GM12878 (cell line): ENCODE measurements around the gene LIMS1. TPM values are rescaled to one million over a fixed set of nuclear protein-coding genes. Genes with fewer than 3 reads are reported as not detected.

Experiments
- BCL3 ChIP-seq: IDR thresholded peaks from 2 replicates; pipeline ENCODE4 v1.6.1; 2011; ENCODE audit warnings: borderline replicate concordance, low read depth, mild to moderate bottlenecking, moderate library complexity, low read length; ENCODE audit not compliant: insufficient read depth, poor library complexity, severe bottlenecking
- CHD2 ChIP-seq: IDR thresholded peaks from 2 replicates; pipeline ENCODE4 v1.6.1; 2011; ENCODE audit warnings: low read depth, low read length, improper control_type of control experiment, borderline replicate concordance
- CHD4 ChIP-seq: fragments of 200-600 bp; sonication (generic); IDR thresholded peaks from 2 replicates; pipeline ENCODE4 v1.6.1; 2016; ENCODE audit warnings: mild to moderate bottlenecking
- CREM ChIP-seq: IDR thresholded peaks from 2 replicates; pipeline ENCODE4 v1.6.1; 2014; ENCODE audit warnings: antibody characterized with exemption, low read depth
- E2F4 ChIP-seq: IDR thresholded peaks from 2 replicates; pipeline ENCODE4 v1.6.1; 2012; ENCODE audit warnings: low read depth, low read length, improper control_type of control experiment
- IKZF1 ChIP-seq: fragments of 450-650 bp; conservative IDR thresholded peaks from 2 replicates; pipeline ENCODE4 v1.6.1; 2017; ENCODE audit warnings: antibody characterized with exemption, mild to moderate bottlenecking
- KDM1A ChIP-seq: fragments of 200-600 bp; sonication (generic); IDR thresholded peaks from 2 replicates; pipeline ENCODE4 v1.6.1; 2016; ENCODE audit warnings: borderline replicate concordance
- KLF5 ChIP-seq: fragments of 450-650 bp; IDR thresholded peaks from 2 replicates; pipeline ENCODE4 v1.6.1; 2014; ENCODE audit warnings: mild to moderate bottlenecking; ENCODE audit not compliant: partially characterized antibody
- MYC ChIP-seq: IDR thresholded peaks from 2 replicates; pipeline ENCODE4 v1.6.1; 2011; ENCODE audit warnings: mild to moderate bottlenecking, low read length, moderate library complexity, inconsistent platforms; ENCODE audit not compliant: insufficient read depth, insufficient replicate concordance, insufficient read length, severe bottlenecking
- NFXL1 ChIP-seq: fragments of 450-650 bp; IDR thresholded peaks from 2 replicates; pipeline ENCODE4 v1.6.1; 2017; ENCODE audit warnings: antibody characterized with exemption, mild to moderate bottlenecking, borderline replicate concordance
- NFYB ChIP-seq: IDR thresholded peaks from 2 replicates; pipeline ENCODE4 v1.6.1; 2011; ENCODE audit warnings: low read depth, mild to moderate bottlenecking, low read length, improper control_type of control experiment, moderate library complexity; ENCODE audit not compliant: insufficient read depth
- NR2F1 ChIP-seq: fragments of 450-650 bp; conservative IDR thresholded peaks from 2 replicates; pipeline ENCODE4 v1.6.1; 2017; ENCODE audit warnings: mild to moderate bottlenecking
- PKNOX1 ChIP-seq: fragments of 450-650 bp; IDR thresholded peaks from 2 replicates; pipeline ENCODE4 v1.6.1; 2016; ENCODE audit warnings: mild to moderate bottlenecking
- RB1 ChIP-seq: fragments of 450-650 bp; formaldehyde crosslinking; IDR thresholded peaks from 2 replicates; pipeline ENCODE4 v1.6.1; 2017; ENCODE audit warnings: mild to moderate bottlenecking, borderline replicate concordance
- RFX5 ChIP-seq: IDR thresholded peaks from 2 replicates; pipeline ENCODE4 v1.6.1; 2011; ENCODE audit warnings: low read depth, low read length, improper control_type of control experiment
- SIN3A ChIP-seq: IDR thresholded peaks from 2 replicates; pipeline ENCODE4 v1.6.1; 2012; ENCODE audit warnings: low read depth, low read length, improper control_type of control experiment
- SKIL ChIP-seq: fragments of 450-650 bp; IDR thresholded peaks from 2 replicates; pipeline ENCODE4 v1.6.1; 2017; ENCODE audit warnings: mild to moderate bottlenecking, low read depth, inconsistent platforms; ENCODE audit not compliant: poor library complexity, severe bottlenecking
- TARDBP ChIP-seq: IDR thresholded peaks from 2 replicates; pipeline ENCODE4 v1.6.1; 2016; ENCODE audit warnings: borderline replicate concordance
- USF2 ChIP-seq: IDR thresholded peaks from 2 replicates; pipeline ENCODE4 v1.6.1; 2011; ENCODE audit warnings: low read depth, low read length, improper control_type of control experiment, borderline replicate concordance
- WRNIP1 ChIP-seq: IDR thresholded peaks from 2 replicates; pipeline ENCODE4 v1.6.1; 2011; ENCODE audit warnings: low read depth, low read length, improper control_type of control experiment, borderline replicate concordance
- YBX1 ChIP-seq: fragments of 450-650 bp; IDR thresholded peaks from 2 replicates; pipeline ENCODE4 v1.6.1; 2016; ENCODE audit warnings: antibody characterized with exemption
- polyA plus RNA-seq, 11 experiments: library from polyadenylated mRNA; depleted of rRNA in 4 of 11; unstranded in 6 of 11; stranded (reverse) in 5 of 11; fragments of >200 nt; fragmentation: Nextera tagmentation in 4 of 11; fragmentation: Illumina TruSeq in 1 of 11; extraction: Ambion mirVana in 4 of 11; extraction: Trizol in 1 of 11; gene quantifications; 1 replicate in 1 of 11; 2 replicates in 10 of 11; pipeline versions ENCODE4 v1.2.1 to v1.2.3, GENCODE V29; 2011 to 2016; ENCODE audit warnings: inconsistent platforms in 2 of 11, missing spikeins in 2 of 11, low read depth in 1 of 11
- total RNA-seq, 4 experiments: library from RNA; depleted of rRNA in 3 of 4; stranded (reverse); fragments of >200 nt in 3 of 4; fragmentation: Illumina TruSeq in 1 of 4; extraction: Trizol in 1 of 4; gene quantifications; 2 replicates each; pipeline versions ENCODE4 v1.2.1 to v1.2.3, GENCODE V29; 2013 to 2021

The LIMS1 gene
- total and polyA plus RNA-seq, 10 of the 15 experiments (the other 5 are each of a cell fraction or from before 2014, with no cell fraction given): 15.7 to 98.1 (median 43.9) TPM

- TF ChIP-seq E2F4: no peak
- TF ChIP-seq SIN3A: no peak
- no peak for TF ChIP-seq CHD4
- TF ChIP-seq NR2F1: 0 out of 2 replicates have a peak, but pooled peaks have one; percentile 16
- no peak for TF ChIP-seq RFX5
- TF ChIP-seq NFYB: no peak
- TF ChIP-seq CREM: peak; percentile 66
- peak; percentile 80 for TF ChIP-seq IKZF1
- no peak for TF ChIP-seq KLF5
- peak; percentile 85 for TF ChIP-seq SKIL
- TF ChIP-seq MYC: no peak
- no peak for TF ChIP-seq WRNIP1
- no peak for TF ChIP-seq NFXL1
- TF ChIP-seq CHD2: no peak
- TF ChIP-seq USF2: no peak
- TF ChIP-seq YBX1: no peak
- TF ChIP-seq KDM1A: no peak
- TF ChIP-seq PKNOX1: peak; percentile 50; the same call in 1 of the 2 replicates
- TF ChIP-seq RB1: no peak
- no peak for TF ChIP-seq BCL3
- TF ChIP-seq TARDBP: no peak
Measured at GRCh38 chr2:108629417-108629816, 95.1 kb downstream of the LIMS1 start (continued).
